ENCODE measurements around the gene ETFA. TPM values are rescaled to one million over a fixed set of nuclear protein-coding genes. Genes with fewer than 3 reads are reported as not detected.

ETFA gene
- total and polyA plus RNA-seq, 9 of the 15 experiments (the other 6 are each of a cell fraction or from before 2014, with no cell fraction given) = 130 to 543 (median 232) TPM

GRCh38 chr15:76337059-76337695, 25.9 kb upstream of the ETFA start (continued):
- TF ChIP-seq ZNF766 (CRISPR knock-in tag; conservative IDR thresholded peaks at IDR 0.05) = no peak
- no peak for TF ChIP-seq SP2 (IDR thresholded peaks at IDR 0.05; ENCODE audit: extremely low read depth, low read depth, low read length, poor library complexity, severe bottlenecking)

DNA sequence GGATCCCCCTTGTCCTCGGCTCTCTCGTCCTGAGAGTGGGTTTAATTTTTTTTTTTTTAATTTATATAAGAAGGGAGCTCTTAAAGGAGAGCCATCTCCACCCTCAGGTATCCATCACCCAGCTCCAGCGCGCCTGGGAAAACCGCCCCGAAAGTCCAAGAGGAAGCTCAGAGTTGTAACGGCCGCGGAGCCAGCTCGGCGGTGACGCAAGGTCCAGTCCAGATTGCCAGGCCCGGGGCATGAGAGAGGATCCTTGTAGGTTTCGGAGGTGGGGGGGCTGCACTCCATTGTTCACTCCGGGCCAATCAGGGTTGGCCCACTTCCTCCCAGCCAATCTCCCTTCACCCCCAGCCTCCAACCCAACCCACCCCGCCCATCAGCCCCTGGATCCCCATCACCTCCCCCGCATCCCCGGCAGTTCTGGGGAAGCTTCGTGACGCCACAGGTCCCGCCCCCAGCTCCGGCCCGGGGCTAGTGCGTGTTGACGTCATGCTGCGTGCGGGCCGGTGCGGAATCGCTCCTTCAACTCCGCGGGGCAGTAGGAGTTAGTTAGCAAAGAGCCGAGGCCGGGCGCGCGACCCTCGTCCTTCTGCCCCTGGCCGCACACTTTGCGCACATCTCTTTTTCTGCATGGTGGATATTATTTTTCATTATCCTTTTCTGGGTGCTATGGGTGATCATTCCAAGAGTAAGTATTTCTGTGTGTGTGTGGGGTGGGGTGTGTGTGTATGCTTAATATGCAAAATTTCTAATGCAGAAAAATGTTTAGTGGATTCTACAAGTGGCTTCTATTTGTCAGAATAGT, 25.2 kb upstream of the ETFA start, which contains the start of gene ISL2:
TSS of gene ISL2 (plus strand) at position 520 of the 805 bp plus-strand sequence. CDS start at position 631, 111 bp downstream.
- Histone ChIP-seq H3K9me1 (ENCODE audit: control insufficient read depth, insufficient read depth, low read length) (no peaks in the 10 kb centered on the region), H3K27me3 (ENCODE audit: control insufficient read depth in 2 of 2, insufficient read depth in 2 of 2, low read length in 2 of 2) (no peaks in the 10 kb centered on the region), H4K20me1 (replicated peaks; ENCODE audit: control insufficient read depth, insufficient read depth, low read length) (0 out of 2 replicates have a peak, but pooled peaks cover 6% of the 10 kb centered on the region), H3K4me3 (peak within 1 kb of the TSS; percentile 53), H3K4me2 (ENCODE audit: insufficient read depth, low read length) (peak within 1 kb of the TSS; percentile 97), H3K27ac (ENCODE audit: extremely low read depth, low read depth, low read length) (peak within 1 kb of the TSS; percentile 94), H3K4me1 (replicated peaks in 1 of 2; ENCODE audit: control insufficient read depth in 2 of 2, insufficient read depth in 2 of 2, low read length in 2 of 2) (peaks cover 11 to 55% of the 10 kb centered on the region in 2 experiments), H2AFZ (ENCODE audit: low read depth, low read length) (peak within 1 kb of the TSS; percentile 95), H3K9me3 (replicated peaks; ENCODE audit: control insufficient read depth, insufficient read depth, low read depth, low read length) (no peaks in the 10 kb centered on the region), H3K79me2 (ENCODE audit: control insufficient read depth, insufficient read depth, low read length) (peaks cover 40% of the 10 kb centered on the region), H3K9ac (ENCODE audit: insufficient read depth in 1 of 2, low read depth in 2 of 2, low read length in 2 of 2) (peak within 1 kb of the TSS; percentile 95 to 100), H3K36me3 (ENCODE audit: control insufficient read depth, insufficient read depth, low read length) (peaks cover 28% of the 10 kb centered on the region; the same call in 2 of the 3 replicates)
- ChIA-PET POLR2A (interaction anchor here (0.5 to 2.3 kb wide), 17 partner anchors 9 to 1449 kb away, joined by 3 to 18 read pairs (median 4); partner anchors contain the start of gene ETFA), CTCF (ENCODE audit: low intra/inter-chr PET ratio) (no interaction called here)
- under 1% methylated on average over 37 of the region's 40 CpGs for WGBS (ENCODE audit: insufficient coverage, low coverage, missing lambda C conversion rate)
- DNase-seq (ENCODE audit: extremely low read depth in 1 of 4, low spot score in 3 of 4) (peak; percentile 97 to 99 (median 98)), ATAC-seq (peak; percentile 89), FAIRE-seq (peak; percentile 97)
- in situ Hi-C loops (cut with MboI) = no loop called here
- BruUV-seq (replicated peaks) = no TSS peak
- intact Hi-C loops (cut with micrococcal nuclease) = loop anchor here (10.0 kb wide), 1 partner anchor 528 kb away; no protein-coding TSS in a partner anchor
- no peak for TF ChIP-seq GATA2 (CRISPR knock-in tag; IDR thresholded peaks at IDR 0.05)
- TF ChIP-seq U2AF1 (optimal IDR thresholded peaks at IDR 0.05; ENCODE audit: low read depth, low read length) = no peak
- TF ChIP-seq TOE1 (IDR thresholded peaks at IDR 0.05; ENCODE audit: borderline replicate concordance) = no peak
- no peak for TF ChIP-seq TOE1 (CRISPR knock-in tag; IDR thresholded peaks at IDR 0.05; ENCODE audit: borderline replicate concordance, low read depth)
- no peak for TF ChIP-seq ZNF184 (CRISPR knock-in tag; IDR thresholded peaks at IDR 0.05)
- TF ChIP-seq ZNF146 (CRISPR knock-in tag; IDR thresholded peaks at IDR 0.05; ENCODE audit: unreplicated experiment) = no peak
- no peak for TF ChIP-seq SMAD2 (IDR thresholded peaks at IDR 0.05; ENCODE audit: low read depth, low read length)
- no peak for TF ChIP-seq ZNF77 (CRISPR knock-in tag; IDR thresholded peaks at IDR 0.05)
- TF ChIP-seq ZNF197 (CRISPR knock-in tag; IDR thresholded peaks at IDR 0.05; ENCODE audit: low read depth) = no peak
- TF ChIP-seq SMARCC2 (IDR thresholded peaks at IDR 0.05; ENCODE audit: low read depth) = 0 out of 2 replicates have a peak, but pooled peaks have one; percentile 16
- no peak for TF ChIP-seq TSC22D4 (tag; IDR thresholded peaks at IDR 0.05)
- TF ChIP-seq TCF3 (CRISPR knock-in tag; IDR thresholded peaks at IDR 0.05) = no peak
- TF ChIP-seq, protein P1, sequence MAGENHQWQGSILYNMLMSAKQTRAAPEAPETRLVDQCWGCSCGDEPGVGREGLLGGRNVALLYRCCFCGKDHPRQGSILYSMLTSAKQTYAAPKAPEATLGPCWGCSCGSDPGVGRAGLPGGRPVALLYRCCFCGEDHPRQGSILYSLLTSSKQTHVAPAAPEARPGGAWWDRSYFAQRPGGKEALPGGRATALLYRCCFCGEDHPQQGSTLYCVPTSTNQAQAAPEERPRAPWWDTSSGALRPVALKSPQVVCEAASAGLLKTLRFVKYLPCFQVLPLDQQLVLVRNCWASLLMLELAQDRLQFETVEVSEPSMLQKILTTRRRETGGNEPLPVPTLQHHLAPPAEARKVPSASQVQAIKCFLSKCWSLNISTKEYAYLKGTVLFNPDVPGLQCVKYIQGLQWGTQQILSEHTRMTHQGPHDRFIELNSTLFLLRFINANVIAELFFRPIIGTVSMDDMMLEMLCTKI (IDR thresholded peaks at IDR 0.05; ENCODE audit: partially characterized antibody) = no peak
- no peak for TF ChIP-seq FOXJ2 (tag; IDR thresholded peaks at IDR 0.05)
- TF ChIP-seq ZNF347 (CRISPR knock-in tag; IDR thresholded peaks at IDR 0.05; ENCODE audit: low read depth) = no peak
- no peak for TF ChIP-seq POU5F1 (IDR thresholded peaks at IDR 0.05; ENCODE audit: borderline replicate concordance, low read depth, low read length, partially characterized antibody)
- TF ChIP-seq LCOR (CRISPR knock-in tag; IDR thresholded peaks at IDR 0.05) = peak; percentile 48; the same call in 1 of the 2 replicates
